NK-92 (cell line): ENCODE data around the gene PTEN.
"Not testable (repeated sequence)": the region's sequence is repeated elsewhere in the genome, so short reads cannot be mapped to it uniquely, and the experiment has no call there.

Experiments used
- DNase-seq: peaks from one replicate; lab custom pipeline; 2025; ENCODE audit not compliant: unreplicated experiment; lab: John Stamatoyannopoulos, UW

PTEN gene

DNA sequence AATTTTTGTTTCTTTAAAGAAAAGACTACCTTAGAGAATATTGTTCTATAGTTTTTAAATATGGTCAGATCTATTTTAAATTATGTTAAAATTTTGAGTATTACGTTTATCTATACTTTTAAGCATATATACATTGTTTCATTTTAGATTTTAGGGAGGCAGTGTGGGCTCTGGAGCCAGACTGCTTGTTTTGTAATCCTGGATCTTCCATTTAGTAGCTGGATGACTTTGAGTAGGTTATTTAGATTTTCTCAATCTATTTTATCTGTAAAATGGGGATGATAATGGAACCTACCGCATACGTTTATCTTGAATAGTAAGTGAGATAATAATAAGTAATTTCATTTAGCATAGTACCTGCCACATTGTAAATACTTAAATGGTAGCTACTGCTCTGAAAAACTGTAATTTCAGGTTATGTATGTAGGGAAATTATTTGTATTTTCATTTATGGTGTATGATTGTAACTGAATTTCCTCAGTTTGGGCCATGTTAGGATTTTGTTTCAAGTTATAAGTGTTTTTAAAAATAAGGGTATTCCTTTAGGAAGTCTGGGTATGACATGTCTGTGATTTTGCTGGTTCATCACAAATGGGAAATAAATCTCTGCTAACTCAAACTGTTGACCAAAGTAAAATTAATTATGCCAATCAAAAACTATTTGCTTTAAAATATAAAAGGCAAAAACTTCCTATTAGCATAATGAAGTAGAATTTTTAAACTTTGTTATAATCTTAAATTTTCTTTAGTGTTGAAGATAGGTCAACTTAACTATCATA lies 6.5 kb downstream of the PTEN start:
- DNase-seq = no peak

GRCh38 chr10:87872828-87873227 lies 9.4 kb downstream of the PTEN start:
- DNase-seq = no peak

- no peak for DNase-seq
These were observed 10.2 kb downstream of the PTEN start for GRCh38 chr10:87873656-87874055.

GRCh38 chr10:87875929-87876571 lies 12.6 kb downstream of the PTEN start:
- no peak for DNase-seq

- no peak for DNase-seq
These were observed 15.4 kb downstream of the PTEN start for GRCh38 chr10:87878664-87879459.

- DNase-seq = no peak
These were observed 16.9 kb downstream of the PTEN start for GRCh38 chr10:87880336-87880735.

DNA sequence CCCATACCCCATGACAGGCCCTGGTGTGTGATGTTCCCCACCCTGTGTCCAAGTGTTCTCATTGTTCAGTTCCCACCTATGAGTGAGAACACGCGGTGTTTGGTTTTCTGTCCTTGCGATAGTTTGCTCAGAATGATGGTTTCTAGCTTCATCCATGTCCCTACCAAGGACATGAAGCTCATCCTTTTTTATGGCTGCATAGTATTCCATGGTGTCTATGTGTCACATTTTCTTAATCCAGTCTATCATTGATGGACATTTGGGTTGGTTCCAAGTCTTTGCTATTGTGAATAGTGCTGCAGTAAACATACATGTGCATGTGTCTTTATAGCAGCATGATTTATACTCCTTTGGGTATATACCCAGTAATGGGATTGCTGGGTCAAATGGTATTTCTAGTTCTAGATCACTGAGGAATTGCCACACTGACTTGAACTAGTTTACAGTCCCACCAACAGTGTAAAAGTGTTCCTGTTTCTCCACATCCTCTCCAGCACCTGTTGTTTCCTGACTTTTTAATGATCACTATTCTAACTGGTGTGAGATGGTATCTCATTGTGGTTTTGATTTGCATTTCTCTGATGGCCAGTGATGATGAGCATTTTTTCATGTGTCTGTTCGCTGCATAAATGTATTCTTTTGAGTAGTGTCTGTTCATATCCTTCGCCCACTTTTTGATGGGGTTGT lies 18.1 kb downstream of the PTEN start:
- not testable (repeated sequence) for DNase-seq

DNA sequence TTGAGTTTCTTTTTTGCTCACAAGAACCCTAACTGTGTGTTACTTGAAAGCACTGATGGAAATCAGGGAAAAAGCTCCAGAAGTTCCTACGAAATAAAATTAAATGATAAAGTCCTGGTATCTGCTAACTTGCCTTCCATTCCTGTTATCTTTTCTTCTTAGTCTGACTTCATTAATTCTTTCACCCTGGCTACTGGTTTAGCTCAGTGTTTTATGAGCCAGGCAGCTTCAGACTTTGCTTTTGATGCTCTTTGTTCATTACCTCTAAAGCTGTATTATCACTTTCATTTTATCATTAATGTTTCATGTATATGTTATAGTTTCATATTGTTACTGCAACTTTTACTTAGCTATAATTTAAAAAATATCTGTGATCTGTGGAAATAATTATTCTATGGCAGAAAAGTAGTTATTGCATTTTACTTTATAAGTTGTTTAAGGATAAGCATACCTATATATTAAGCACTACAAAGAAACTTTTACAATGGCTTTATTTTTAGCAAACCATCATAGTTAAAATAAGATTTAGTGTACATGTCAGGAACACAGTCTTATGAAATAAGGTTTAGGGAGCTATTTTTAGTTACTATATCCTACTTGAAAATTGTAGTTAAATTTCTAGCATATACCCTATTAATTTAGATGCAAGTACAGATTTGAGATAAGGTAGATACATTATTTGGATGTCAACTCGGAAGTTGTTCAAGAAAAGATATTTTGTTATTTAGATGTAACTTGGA lies 19.3 kb downstream of the PTEN start:
- no peak for DNase-seq

DNA sequence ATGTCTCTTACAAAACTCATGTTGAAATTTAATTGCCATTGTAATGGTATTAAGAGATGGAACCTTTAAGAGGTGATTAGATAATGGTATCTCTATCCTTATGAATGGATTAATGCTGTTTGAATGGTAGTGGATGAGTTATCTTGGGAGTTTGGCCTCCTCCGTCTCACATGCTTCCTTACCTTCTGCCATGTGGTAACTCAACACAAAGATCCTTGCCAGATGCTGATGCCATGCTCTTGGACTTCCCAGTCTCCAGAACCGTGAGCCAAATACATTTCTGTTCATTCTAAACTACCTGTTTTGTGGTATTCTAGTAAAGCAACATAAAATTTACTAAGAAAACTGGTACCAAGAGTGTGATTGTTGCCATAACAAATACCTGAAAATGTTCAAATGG lies 23.2 kb downstream of the PTEN start:
- DNase-seq = no peak

DNA sequence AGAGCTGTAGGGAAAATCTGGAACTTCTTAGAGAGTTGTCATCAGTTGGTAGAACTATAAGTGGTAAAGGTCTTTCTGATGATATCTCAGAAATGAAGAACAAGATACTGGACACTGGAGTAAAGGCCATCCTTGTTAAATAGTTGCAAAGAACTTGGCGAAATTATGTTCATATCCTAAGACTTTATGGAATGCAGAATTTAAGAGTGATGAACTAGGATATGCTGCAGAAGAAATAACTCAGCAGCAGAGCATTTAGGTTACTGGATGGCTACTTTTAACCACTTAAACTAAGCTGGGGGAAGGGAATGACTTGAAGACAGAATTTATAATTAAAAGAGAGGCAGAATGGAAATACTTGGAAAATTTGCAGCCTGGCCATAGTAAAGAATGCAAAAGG lies 23.7 kb downstream of the PTEN start:
- DNase-seq = no peak

DNA sequence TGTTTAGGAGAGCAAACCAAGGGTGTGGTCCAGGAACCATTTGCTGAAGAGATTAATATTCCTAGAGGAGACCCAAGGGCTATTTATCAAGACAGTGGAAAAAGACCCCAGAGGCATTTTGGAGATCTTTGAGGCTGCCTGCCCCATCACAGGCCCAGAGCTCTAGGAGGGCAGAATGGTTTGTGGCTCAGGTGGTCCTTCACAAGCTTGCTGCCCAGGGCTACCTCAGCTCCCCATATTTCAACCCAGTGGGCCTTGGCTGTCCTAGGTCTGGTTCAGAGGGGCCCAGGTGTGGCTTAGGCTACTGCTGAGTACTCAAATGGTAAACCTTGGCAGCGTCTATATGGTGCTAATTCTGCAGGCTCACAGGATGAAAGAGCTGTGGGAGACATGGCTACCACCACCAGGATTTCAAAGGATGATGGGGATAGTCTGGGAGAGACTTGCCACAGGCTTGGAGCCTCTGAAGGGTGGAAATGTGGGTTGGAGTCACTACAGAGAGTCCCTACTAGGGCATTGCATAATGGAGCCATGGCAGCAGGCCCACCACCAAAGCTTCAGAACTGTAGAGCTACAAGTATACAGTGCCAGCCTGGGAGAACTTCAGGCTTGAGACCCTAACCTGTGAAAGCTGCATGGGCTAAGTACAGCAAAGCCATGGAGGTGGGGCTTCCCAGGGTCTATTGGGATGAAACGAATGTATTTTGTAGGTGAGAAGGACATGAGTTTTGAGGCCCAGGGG lies 24.3 kb downstream of the PTEN start:
- no peak for DNase-seq

- no peak for DNase-seq
These were observed 32.0 kb downstream of the PTEN start for GRCh38 chr10:87895430-87895829.

- DNase-seq = no peak
These were observed 32.8 kb downstream of the PTEN start for GRCh38 chr10:87896216-87896615.

DNA sequence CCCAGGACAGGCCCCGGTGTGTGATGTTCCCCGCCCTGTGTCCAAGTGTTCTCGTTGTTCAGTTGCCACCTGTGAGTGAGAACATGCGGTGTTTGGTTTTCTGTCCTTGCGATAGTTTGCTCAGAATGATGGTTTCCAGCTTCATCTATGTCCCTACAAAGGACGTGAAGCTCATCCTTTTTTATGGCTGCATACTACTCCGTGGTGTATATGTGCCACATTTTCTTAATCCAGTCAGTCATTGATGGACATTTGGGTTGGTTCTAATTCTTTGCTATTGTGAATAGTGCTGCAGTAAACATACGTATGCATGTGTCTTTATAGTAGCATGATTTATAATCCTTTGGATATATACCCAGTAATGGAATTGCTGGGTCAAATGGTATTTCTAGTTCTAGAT lies 34.5 kb downstream of the PTEN start:
- DNase-seq = not testable (repeated sequence)

- not testable (repeated sequence) for DNase-seq
These were observed 40.0 kb downstream of the PTEN start for GRCh38 chr10:87903396-87903795.

DNA sequence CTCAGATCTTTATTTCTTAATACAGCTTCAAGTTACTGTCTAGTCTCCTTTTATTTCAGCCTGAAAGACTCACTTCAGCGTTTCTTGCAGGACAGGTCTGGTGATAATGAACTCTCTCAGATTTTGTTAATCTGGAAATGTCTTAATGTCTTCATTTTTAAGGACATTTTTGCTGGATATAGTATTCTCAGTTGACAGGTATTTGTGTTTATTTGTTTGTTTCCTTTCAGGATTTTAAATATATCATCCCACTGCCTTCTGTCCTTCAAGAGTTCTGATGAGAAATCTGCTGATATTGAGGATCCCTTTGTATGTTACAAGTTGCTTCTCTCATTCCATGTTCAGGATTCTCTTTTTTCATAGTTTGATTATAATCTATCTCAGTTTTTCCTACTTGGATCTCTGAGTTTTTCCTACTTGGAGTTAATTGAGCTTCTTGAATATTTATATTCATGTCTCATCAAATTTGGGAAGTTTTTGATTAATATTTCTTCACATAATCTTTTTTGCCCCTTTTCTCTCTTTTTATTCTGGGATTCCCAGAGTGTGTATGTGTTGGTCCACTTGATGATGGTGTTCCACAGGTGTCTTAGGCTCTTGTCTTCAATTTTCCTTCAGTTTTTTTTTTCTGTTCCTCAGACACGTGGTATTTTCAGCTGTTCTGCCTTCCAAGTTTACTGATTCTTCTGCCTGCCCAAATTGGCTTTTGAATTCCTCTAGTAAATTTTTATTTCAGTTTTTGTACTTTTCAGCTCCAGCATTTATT lies 49.9 kb downstream of the PTEN start:
- DNase-seq = no peak

GRCh38 chr10:87915406-87915805 lies 52.0 kb downstream of the PTEN start:
- no peak for DNase-seq

DNA sequence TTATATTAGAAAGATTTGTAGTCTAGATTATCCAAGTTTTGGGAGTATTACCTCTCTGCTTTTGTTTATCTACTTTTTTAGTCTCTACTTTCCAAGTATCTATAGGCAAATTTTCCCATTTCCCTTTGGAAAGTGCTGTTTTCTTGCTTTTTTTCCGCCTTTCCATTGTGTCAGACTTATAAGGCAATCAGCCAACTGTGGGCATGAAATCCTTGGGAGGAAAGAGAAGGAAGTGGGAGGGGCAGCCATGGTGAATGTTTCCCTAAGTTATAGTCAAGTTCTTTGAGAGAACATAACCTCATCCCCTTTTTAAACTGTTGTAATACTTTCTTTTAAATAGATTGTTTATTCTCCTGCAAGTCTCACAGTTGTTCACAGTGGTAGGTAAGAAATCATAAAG lies 52.6 kb downstream of the PTEN start:
- DNase-seq = no peak

- no peak for DNase-seq
These were observed 53.1 kb downstream of the PTEN start for GRCh38 chr10:87916515-87916914.
